Progenitor cell of endocrine pancreas (in vitro differentiated cells): ENCODE results near the gene XKR7. TPM values are rescaled to one million over a fixed set of nuclear protein-coding genes. Genes with fewer than 3 reads are reported as not detected.
"Not testable (repeated sequence)": the region's sequence is repeated elsewhere in the genome, so short reads cannot be mapped to it uniquely, and the experiment has no call there.

Experiments
- DNase-seq: peaks from one replicate; pipeline ENCODE4 v3.0.0; 2021; ENCODE audit warnings: low spot score; ENCODE audit not compliant: unreplicated experiment
- H3K27ac Mint-ChIP-seq: 2 replicates; pipeline ENCODE4 v1.8.0; 2021; ENCODE audit warnings: mild to moderate bottlenecking, moderate library complexity, mixed read lengths
- H3K27me3 Mint-ChIP-seq: 2 replicates; pipeline ENCODE4 v1.8.0; 2021; ENCODE audit warnings: mixed read lengths
- H3K36me3 Mint-ChIP-seq: 2 replicates; pipeline ENCODE4 v1.8.0; 2022; ENCODE audit warnings: mixed read lengths; ENCODE audit not compliant: insufficient read depth
- H3K4me1 Mint-ChIP-seq: 2 replicates; pipeline ENCODE4 v1.8.0; 2021; ENCODE audit warnings: low read depth, mixed read lengths
- H3K4me3 Mint-ChIP-seq: 2 replicates; pipeline ENCODE4 v1.8.0; 2021; ENCODE audit warnings: low read depth, mild to moderate bottlenecking, moderate library complexity, mixed read lengths
- H3K9me3 Mint-ChIP-seq: 2 replicates; pipeline ENCODE4 v1.8.0; 2021; ENCODE audit warnings: low read depth, mixed read lengths
- CTCF ChIP-seq: fragments of 200-600 bp; sonication (generic); IDR thresholded peaks from one replicate; pipeline ENCODE4 v1.5.0; 2021; ENCODE audit warnings: antibody characterized with exemption, mild to moderate bottlenecking; ENCODE audit not compliant: unreplicated experiment
- total RNA-seq: library from RNA; stranded (reverse); gene quantifications from 2 replicates; pipeline ENCODE4 v1.2.1, GENCODE V29; 2021

Gene XKR7
- total RNA-seq, 1 donor from 2014 or later, result 2.7 TPM

- H3K27ac Mint-ChIP-seq, result no peak overlapping the region
- H3K4me3 Mint-ChIP-seq, result peak overlapping the region; percentile 17
- peaks cover 74% of the 10 kb centered on the region for H3K27me3 Mint-ChIP-seq
- no peaks in the 10 kb centered on the region for H3K36me3 Mint-ChIP-seq
- TF ChIP-seq CTCF, result peak; percentile 99
- DNase-seq, result peak; percentile 85
- H3K9me3 Mint-ChIP-seq, result no peaks in the 10 kb centered on the region
- H3K4me1 Mint-ChIP-seq, result no peaks in the 10 kb centered on the region
These were observed 63.3 kb downstream of the XKR7 start for GRCh38 chr20:32031007-32031958.

- Mint-ChIP-seq H3K27me3 (peaks cover 85% of the 10 kb centered on the region), H3K27ac (no peak overlapping the region), H3K4me1 (no peaks in the 10 kb centered on the region), H3K9me3 (no peaks in the 10 kb centered on the region), H3K36me3 (no peaks in the 10 kb centered on the region), H3K4me3 (no peak overlapping the region)
- DNase-seq, result no peak
- TF ChIP-seq CTCF, result no peak
These were observed 65.4 kb downstream of the XKR7 start for GRCh38 chr20:32033316-32033715.

- not testable (repeated sequence) for H3K4me3 Mint-ChIP-seq, H3K4me1 Mint-ChIP-seq, DNase-seq, H3K27ac Mint-ChIP-seq, H3K9me3 Mint-ChIP-seq, H3K36me3 Mint-ChIP-seq
- H3K27me3 Mint-ChIP-seq, result peaks cover 82% of the 10 kb centered on the region
These were observed 65.8 kb downstream of the XKR7 start for GRCh38 chr20:32033721-32034120.

GRCh38 chr20:32034581-32035425 is 66.9 kb downstream of the XKR7 start:
- Mint-ChIP-seq H3K27me3 (peaks cover 73% of the 10 kb centered on the region), H3K4me3 (no peak overlapping the region), H3K9me3 (no peaks in the 10 kb centered on the region), H3K36me3 (no peaks in the 10 kb centered on the region), H3K4me1 (no peaks in the 10 kb centered on the region), H3K27ac (peak overlapping the region; percentile 85)
- no peak for TF ChIP-seq CTCF
- no peak for DNase-seq

- Mint-ChIP-seq H3K36me3 (no peaks in the 10 kb centered on the region), H3K4me1 (no peaks in the 10 kb centered on the region), H3K27ac (peak overlapping the region; percentile 85), H3K4me3 (no peak overlapping the region), H3K9me3 (no peaks in the 10 kb centered on the region), H3K27me3 (peaks cover 67% of the 10 kb centered on the region)
- TF ChIP-seq CTCF, result no peak
- no peak for DNase-seq
These were observed 67.5 kb downstream of the XKR7 start for GRCh38 chr20:32035426-32035779.
